GM12875 (cell line): Measurements from ENCODE around the gene MED6.

Source experiments
- H3K4me3 ChIP-seq: one replicate; pipeline ENCODE4 v1.5.1; 2011; ENCODE audit warnings: low read depth, low read length, control low read depth
- TF ChIP-seq, protein P1 (sequence below): IDR thresholded peaks from 2 replicates; pipeline ENCODE4 v1.5.1; 2011; ENCODE audit warnings: low read depth, mild to moderate bottlenecking, control low read depth, inconsistent platforms, low read length, moderate library complexity, borderline replicate concordance; ENCODE audit not compliant: insufficient read depth

Gene MED6

DNA sequence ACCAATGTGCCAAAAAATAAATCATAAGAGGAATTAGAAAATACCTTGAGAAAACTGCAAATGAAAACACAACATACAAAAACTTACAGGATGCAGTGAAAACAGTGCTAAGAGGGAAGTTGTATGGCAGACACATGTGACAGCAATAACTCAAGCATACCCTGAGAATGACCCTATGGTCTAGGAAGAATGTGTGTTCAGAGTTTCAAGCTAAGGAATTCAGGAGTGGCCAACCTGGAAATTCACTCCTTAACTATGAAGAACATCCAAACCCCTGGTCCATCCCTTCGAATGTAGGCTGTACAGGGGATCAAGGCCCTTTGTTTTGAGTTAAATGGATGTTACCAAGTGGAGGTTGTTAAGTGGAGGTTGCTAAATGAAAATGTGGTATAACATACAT, 24.5 kb upstream of the MED6 start:
- TF ChIP-seq, protein P1, sequence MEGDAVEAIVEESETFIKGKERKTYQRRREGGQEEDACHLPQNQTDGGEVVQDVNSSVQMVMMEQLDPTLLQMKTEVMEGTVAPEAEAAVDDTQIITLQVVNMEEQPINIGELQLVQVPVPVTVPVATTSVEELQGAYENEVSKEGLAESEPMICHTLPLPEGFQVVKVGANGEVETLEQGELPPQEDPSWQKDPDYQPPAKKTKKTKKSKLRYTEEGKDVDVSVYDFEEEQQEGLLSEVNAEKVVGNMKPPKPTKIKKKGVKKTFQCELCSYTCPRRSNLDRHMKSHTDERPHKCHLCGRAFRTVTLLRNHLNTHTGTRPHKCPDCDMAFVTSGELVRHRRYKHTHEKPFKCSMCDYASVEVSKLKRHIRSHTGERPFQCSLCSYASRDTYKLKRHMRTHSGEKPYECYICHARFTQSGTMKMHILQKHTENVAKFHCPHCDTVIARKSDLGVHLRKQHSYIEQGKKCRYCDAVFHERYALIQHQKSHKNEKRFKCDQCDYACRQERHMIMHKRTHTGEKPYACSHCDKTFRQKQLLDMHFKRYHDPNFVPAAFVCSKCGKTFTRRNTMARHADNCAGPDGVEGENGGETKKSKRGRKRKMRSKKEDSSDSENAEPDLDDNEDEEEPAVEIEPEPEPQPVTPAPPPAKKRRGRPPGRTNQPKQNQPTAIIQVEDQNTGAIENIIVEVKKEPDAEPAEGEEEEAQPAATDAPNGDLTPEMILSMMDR, result no peak
- H3K4me3 ChIP-seq, result no peak overlapping the region

DNA sequence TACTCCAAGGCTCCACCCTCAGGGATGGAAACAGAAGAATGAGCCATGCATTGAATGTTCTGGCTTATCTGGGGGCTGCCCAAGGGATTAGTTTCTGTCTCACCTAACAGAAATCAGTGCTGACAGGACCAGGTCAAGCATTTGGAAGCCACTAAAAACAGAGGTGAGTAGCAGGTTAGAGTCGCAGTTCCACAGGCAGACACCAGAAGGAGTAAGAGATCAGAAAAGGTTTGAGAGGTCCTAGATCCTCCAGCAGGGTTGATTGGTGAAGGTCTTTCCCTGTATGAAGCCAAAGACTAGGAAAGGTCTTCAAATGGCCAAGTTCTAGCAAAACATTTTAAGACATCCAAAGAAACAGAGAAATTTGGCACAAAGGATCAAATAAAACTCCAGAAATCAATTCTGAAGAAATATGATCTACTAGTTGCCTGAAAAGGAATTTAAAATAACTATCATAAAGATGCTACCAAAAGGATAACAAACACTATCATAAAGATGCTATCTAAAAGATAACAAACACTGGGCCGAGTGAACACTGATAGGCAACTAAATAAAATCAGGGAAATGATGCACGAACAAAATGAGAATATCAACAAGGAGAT, 21.8 kb upstream of the MED6 start:
- TF ChIP-seq, protein P1, result peak; percentile 81
- H3K4me3 ChIP-seq, result no peak overlapping the region

DNA sequence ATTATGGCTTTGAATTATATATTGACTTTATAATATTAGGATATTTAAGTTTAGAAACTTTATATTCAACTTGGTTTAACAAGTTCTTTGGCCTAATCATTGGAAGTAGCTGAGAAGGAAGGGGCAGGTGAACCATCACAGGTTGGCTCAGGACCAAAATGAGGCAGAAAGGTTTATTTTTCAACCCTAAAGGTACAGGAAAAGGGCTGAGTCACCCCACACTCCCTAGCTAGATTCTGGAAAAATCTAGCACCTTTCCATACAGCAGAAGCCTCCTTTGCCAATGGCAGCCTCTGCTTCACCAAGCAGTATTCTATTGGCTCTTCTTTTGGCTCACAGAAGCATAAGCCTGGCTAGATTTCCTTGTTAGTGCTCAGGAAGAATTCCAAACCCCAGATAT, 19.3 kb upstream of the MED6 start:
- TF ChIP-seq, protein P1, result no peak

DNA sequence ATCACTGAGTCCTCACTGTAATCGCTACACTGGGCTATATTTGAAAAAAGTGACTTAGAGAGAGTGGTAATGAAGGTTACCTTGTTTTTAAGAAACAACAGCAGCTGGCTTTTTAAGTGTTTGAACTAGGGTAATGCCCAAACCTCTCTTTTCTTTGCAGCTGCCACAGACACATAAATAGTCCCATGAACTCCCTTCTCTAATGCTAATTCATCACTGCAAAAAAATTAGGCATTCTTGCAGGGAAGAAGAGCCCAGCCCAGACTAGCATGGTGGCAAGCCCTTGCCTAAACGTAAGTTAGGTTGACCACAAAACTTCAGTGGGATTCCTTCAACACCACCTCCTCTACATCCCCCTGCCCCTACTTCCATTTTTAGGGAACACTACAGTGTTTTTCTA, 17.9 kb upstream of the MED6 start:
- H3K4me3 ChIP-seq, result no peak overlapping the region
- TF ChIP-seq, protein P1, result no peak

More for the DNA sequence above, 19.3 kb upstream of the MED6 start:
- H3K4me3 ChIP-seq, result no peak overlapping the region

DNA sequence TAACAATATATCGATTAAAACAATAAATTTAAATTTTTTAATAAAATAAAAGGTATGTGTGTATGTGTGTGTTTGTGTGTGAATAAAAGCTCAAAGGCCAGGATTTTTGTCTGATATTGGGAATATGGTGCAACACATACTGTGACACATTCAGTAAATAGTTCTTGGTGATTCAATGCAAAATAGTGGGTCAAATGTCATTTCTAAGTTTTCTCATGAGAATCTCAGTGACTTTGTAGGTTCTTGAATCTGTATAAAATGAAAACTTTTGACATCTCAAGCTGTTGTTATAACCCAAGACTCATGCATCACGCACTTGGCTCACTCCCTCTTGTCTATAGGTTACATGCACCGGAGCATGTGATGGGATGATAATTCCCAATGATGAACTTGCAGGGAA, 16.2 kb upstream of the MED6 start:
- H3K4me3 ChIP-seq, result no peak overlapping the region
- TF ChIP-seq, protein P1, result no peak

DNA sequence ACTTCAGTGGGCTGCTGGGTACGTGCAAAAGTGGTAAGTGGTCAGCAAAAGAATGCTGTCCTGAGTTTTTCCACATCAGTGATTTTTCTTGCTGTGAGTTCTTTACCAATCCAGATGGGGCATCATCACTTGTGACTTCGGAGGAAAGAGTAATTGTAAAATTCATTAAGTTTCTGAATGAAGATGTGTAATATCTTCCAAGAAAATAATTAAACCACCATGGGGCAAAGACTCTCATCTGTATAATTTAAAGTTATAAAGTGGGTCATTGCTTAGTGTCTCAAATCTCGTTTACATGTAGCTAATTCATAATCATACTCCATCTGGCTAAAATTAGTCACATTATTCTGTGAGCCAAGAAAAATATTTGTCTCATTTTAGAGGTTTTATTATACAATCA, 10.8 kb upstream of the MED6 start:
- TF ChIP-seq, protein P1, result no peak

DNA sequence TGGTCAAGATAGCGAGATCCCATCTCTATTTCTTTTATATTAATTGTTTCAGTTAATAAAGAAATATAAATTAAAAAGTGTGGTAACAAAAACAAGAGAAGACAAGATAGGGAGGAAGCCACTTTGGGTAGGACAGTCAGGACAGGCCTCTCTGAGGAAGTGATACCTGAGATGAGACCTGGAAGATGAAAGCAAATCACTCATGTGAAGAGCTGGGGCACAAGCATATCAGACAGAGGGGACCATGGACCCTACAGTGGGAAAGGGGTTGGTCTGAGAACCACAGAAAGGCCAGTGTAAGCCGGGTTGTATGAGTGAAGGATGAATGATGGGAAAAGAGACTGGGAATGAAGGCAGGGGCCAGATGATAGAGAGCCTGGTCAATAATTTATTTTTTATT, 1.8 kb upstream of the MED6 start:
- TF ChIP-seq, protein P1, result no peak

More for the DNA sequence above, 10.8 kb upstream of the MED6 start:
- H3K4me3 ChIP-seq, result no peak overlapping the region

More for the DNA sequence above, 1.8 kb upstream of the MED6 start:
- no peak overlapping the region for H3K4me3 ChIP-seq
